Stomach (tissue), 4 donors: Measurements from ENCODE around the gene PHF21B.

Experiments used
- CTCF ChIP-seq, 7 experiments: fragments of 450-650 bp in 4 of 7; fragments of 200-600 bp in 3 of 7; sonication (generic) in 3 of 7; IDR thresholded peaks; one replicate each; pipeline ENCODE4 v1.5.1; 2016 to 2019; ENCODE audit warnings: antibody characterized with exemption in 7 of 7, control low read depth in 2 of 7, mild to moderate bottlenecking in 1 of 7
- EP300 ChIP-seq: sonication (generic); formaldehyde crosslinking; IDR thresholded peaks from one replicate; pipeline ENCODE4 v1.6.1; 2017; ENCODE audit warnings: antibody characterized with exemption
- POLR2A ChIP-seq, 4 donors: fragments of 450-650 bp; IDR thresholded peaks; one replicate each; pipeline ENCODE4 v1.6.1; 2016; ENCODE audit warnings: antibody characterized with exemption in 4 of 4, control low read depth in 2 of 4, mild to moderate bottlenecking in 1 of 4, moderate library complexity in 1 of 4
- POLR2AphosphoS5 ChIP-seq, 3 donors: sonication (generic); formaldehyde crosslinking; IDR thresholded peaks; one replicate each; pipeline ENCODE4 v1.6.1; 2016; ENCODE audit warnings: antibody characterized with exemption in 3 of 3

DNA sequence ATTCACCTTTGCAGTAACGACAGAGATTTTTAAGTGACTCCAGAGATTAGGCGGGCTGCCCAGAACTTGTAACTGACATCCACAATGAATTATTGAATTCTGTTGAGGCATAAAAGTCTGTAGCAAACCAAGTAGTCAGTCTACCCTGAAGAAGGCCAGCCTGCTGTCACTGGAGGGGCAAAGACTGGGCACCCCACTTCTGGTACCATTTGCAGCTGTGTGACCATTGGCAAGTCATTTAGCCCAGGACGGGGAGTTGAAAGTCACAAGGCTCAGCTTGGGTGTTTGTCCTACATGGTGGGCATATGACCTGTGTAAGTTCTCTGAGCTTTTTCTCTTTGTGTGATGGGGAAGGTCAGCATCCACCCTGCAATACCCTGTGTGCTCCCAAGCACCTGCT is 138.0 kb downstream of the PHF21B start:
- TF ChIP-seq CTCF (IDR thresholded peaks at IDR 0.05) = no peak
- no peak for TF ChIP-seq POLR2AphosphoS5 (IDR thresholded peaks at IDR 0.05)
- TF ChIP-seq EP300 = no peak
- TF ChIP-seq POLR2A (IDR thresholded peaks at IDR 0.05) = no peak
